Duodenal mucosa (tissue), 2 donors: ENCODE measurements around the gene CTXN1.
"Not testable (repeated sequence)": the region's sequence is repeated elsewhere in the genome, so short reads cannot be mapped to it uniquely, and the experiment has no call there.

Experiments used
- H3K27ac ChIP-seq: one replicate; pipeline ENCODE4 v1.7.0; 2013; ENCODE audit warnings: low read depth, low read length
- H3K27me3 ChIP-seq, 2 donors: one replicate each; pipeline ENCODE4 v1.7.0; 2013; ENCODE audit warnings: low read length in 2 of 2, control low read depth in 1 of 2; ENCODE audit not compliant: insufficient read depth in 2 of 2, control insufficient read depth in 1 of 2
- H3K36me3 ChIP-seq, 2 donors: one replicate each; pipeline ENCODE4 v1.7.0; 2013; ENCODE audit warnings: low read length in 2 of 2, control low read depth in 1 of 2; ENCODE audit not compliant: insufficient read depth in 2 of 2, control insufficient read depth in 1 of 2
- H3K4me1 ChIP-seq, 2 donors: one replicate each; pipeline ENCODE4 v1.7.0; 2013; ENCODE audit warnings: low read length in 2 of 2, control low read depth in 1 of 2; ENCODE audit not compliant: insufficient read depth in 2 of 2, control insufficient read depth in 1 of 2
- H3K4me3 ChIP-seq, 2 donors: one replicate each; pipeline ENCODE4 v1.7.0; 2013; ENCODE audit warnings: low read length in 2 of 2, low read depth in 1 of 2
- H3K9ac ChIP-seq, 2 donors: one replicate each; pipeline ENCODE4 v1.7.0; 2013; ENCODE audit warnings: low read length in 2 of 2, low read depth in 1 of 2
- H3K9me3 ChIP-seq, 2 donors: one replicate each; pipeline ENCODE4 v1.7.0; 2013; ENCODE audit warnings: low read length in 2 of 2, control low read depth in 1 of 2; ENCODE audit not compliant: control insufficient read depth in 1 of 2

CTXN1 gene

DNA sequence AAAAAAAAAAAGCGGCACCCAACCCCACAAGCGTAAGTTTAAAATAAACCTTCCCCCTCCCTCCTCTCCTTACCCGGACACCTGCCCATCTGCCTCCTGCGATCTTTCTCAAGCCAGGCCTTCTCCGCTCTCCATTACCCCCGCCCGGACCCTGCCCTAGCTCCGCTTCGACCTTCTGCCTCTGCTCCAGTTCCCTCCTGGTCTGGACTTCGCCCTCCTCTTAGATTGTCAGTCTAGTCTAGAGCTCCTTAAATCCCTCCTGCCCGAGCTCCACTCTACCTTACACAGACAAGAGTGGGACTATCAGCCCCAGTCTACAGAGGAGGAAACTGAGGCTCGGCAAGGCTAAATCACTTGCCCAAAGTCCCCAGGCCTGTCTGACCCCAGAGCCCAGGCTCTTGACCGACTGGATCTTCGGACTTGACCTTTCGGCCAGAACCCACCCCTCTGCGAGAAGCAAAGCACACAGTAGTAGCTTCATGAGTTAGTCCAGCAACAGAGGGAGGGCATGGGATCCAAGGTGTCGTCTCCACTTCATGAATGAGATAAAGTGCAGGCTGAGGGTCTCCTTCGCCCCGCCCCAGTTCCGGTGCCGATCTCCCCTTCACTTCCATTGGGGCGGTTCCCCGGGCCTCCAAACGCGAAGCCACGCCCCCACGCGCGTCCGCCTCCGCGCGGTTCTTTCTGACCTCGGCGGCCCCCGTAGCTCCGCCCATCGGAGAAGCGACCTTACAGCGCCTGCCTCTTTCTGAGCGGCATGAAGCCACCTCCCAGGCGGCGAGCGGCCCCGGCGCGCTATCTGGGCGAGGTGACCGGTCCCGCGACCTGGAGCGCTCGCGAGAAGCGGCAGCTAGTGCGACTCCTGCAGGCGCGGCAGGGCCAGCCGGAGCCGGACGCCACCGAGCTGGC, 6.1 kb downstream of the CTXN1 start, which contains the start of gene SNAPC2:
TSS of gene SNAPC2 (plus strand) at position 729 of the 909 bp plus-strand sequence. CDS start at position 758, 29 bp downstream.
- peak within 1 kb of the TSS; percentile 82 to 84 for H3K4me3 ChIP-seq
- H3K27ac ChIP-seq: peak within 1 kb of the TSS; percentile 83
- H3K36me3 ChIP-seq: peaks cover 9 to 11% of the 10 kb centered on the region in 2 donors
- H3K9ac ChIP-seq: peak within 1 kb of the TSS; percentile 65 to 76
- no peaks in the 10 kb centered on the region for H3K9me3 ChIP-seq
- peaks cover 27 to 42% of the 10 kb centered on the region in 2 donors for H3K4me1 ChIP-seq
- H3K27me3 ChIP-seq: peaks cover 25 to 27% of the 10 kb centered on the region in 2 donors

DNA sequence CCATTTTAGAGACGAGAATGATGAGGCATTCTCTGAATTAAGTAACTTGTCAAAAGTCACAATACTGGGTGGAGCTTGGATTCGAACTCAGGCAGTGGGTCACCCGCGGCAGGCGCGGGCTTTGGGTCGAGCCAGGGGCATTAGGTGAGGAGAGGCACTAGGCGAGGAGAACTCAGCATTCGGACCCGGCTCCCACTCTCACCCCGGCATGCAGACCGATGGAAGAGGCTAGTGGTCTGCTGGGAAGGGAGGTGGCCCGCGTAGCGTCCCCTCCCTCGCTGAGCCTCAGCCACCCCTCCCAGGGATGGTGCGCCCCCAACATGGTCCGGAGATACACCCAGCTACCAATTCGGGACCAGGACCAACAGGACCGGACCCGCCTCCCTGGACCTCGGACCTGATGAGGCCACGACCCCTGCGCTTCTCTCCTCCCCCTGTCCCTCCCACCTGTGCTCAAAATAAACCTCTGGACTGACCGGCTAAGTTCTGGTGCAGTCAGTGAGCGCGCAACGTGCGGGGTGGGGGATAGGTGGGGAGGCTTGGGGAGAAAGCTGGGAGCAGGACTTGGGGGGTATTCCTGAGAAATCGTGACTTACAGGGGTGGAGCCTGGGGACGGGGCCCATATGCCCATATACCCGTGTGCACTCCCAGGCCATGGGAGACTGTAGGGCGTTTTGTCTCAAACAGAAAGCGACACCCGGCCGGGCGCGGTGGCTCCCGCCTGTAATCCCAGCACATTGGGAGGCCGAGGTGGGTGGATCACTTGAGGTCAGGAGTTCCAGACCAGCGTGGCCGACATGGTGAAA, 7.1 kb downstream of the CTXN1 start:
- peaks cover 27 to 42% of the 10 kb centered on the region in 2 donors for H3K4me1 ChIP-seq
- peak overlapping the region; percentile 44 to 62 for H3K9ac ChIP-seq
- peak overlapping the region; percentile 66 to 75 for H3K4me3 ChIP-seq
- H3K9me3 ChIP-seq: no peaks in the 10 kb centered on the region
- H3K27me3 ChIP-seq: peaks cover 25 to 27% of the 10 kb centered on the region in 2 donors
- H3K36me3 ChIP-seq: peaks cover 9 to 11% of the 10 kb centered on the region in 2 donors
- H3K27ac ChIP-seq: no peak overlapping the region

DNA sequence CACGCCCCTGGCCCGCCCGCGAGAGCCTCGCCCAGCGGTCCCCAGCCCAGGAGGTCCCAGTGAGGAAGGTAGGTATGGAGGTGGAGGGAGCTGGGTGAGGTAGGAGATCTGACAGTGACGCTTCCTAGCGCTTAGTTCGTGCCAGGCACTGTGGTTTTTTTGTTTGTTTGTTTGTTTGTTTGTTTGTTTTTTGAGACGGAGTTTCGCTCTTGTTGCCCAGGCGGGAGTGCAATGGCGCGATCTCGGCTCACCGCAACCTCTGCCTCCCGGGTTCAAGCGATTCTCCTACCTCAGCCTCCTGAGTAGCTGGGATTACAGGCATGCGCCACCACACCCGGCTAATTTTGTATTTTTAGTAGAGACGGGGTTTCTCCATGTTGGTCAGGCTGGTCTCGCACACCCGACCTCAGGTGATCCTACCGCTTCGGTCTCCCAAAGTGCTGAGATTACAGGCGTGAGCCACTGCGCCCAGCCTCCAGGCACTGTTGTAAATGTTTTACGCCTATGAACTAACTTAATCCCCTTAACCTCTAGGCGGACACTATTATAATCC, 7.8 kb downstream of the CTXN1 start:
- not testable (repeated sequence) for H3K27ac ChIP-seq, H3K9ac ChIP-seq, H3K9me3 ChIP-seq
- peaks cover 27 to 42% of the 10 kb centered on the region in 2 donors for H3K4me1 ChIP-seq
- peak overlapping the region; percentile 66 to 75 for H3K4me3 ChIP-seq
- H3K36me3 ChIP-seq: peaks cover 9 to 11% of the 10 kb centered on the region in 2 donors
- H3K27me3 ChIP-seq: peaks cover 25 to 27% of the 10 kb centered on the region in 2 donors

DNA sequence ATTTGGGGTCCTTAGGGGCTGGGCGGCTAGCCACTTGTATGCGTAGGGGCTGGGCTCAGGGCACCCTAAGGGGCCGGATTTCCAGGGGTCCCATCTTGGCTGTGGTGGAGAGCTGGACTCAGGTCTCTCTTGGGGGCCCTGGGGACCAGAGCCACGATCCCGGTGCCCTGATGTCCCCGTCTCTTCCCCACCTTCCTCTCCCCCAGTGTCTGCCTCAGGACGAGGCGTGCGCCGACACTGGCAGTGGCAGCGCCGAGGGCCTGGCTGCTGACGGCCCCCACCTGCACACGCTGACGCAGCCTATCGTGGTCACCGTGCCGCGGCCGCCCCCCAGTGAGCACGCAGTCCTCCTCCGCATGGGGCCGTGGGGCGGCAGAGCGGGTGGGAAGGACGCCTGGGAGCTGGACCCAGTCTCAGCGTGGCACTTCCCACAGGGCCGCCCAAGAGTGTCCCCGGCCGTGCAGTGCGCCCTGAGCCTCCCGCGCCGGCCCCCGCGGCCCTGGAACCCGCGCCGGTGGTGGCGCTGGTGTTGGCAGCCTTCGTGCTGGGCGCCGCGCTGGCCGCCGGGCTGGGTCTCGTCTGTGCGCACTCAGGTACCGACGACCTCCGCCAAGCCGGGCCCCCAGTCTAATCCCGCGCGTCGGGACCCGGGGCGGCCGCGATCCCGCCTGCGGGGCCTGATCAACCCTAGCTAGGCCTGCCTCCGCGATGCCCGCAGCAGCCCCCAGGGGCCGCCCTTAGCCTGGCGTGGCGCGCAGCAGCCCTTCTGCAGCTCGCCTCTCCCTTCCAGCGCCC, 8.5 kb downstream of the CTXN1 start:
- Histone ChIP-seq H3K9me3 (no peaks in the 10 kb centered on the region), H3K27ac (no peak overlapping the region), H3K27me3 (peaks cover 25 to 27% of the 10 kb centered on the region in 2 donors), H3K36me3 (peaks cover 7 to 12% of the 10 kb centered on the region in 2 donors), H3K4me1 (peaks cover 27 to 42% of the 10 kb centered on the region in 2 donors), H3K9ac (peak overlapping the region in 1 of 2 donors; percentile 38), H3K4me3 (peak overlapping the region; percentile 15 to 50)

DNA sequence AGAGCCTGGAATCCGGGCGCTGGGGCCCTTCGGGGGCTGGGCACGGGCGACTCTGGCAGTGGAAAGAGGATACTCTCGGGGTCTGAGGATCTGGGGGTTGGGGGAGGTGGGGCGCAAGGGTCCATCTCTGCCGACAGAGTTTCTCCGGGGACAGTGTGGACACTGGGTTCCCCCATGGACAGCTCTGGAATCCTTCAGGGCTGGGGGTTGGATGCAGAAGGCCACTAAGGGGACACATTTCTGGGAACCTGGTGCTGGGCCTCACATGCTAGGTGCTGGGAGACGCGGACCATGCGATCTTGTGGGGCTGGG, 9.0 kb downstream of the CTXN1 start:
- no peaks in the 10 kb centered on the region for H3K9me3 ChIP-seq
- H3K27me3 ChIP-seq: peaks cover 25 to 27% of the 10 kb centered on the region in 2 donors
- H3K4me3 ChIP-seq: peak overlapping the region in 1 of 2 donors; percentile 50
- H3K4me1 ChIP-seq: peaks cover 27 to 38% of the 10 kb centered on the region in 2 donors
- H3K27ac ChIP-seq: no peak overlapping the region
- H3K36me3 ChIP-seq: peaks cover 2 to 11% of the 10 kb centered on the region in 2 donors
- H3K9ac ChIP-seq: no peak overlapping the region

DNA sequence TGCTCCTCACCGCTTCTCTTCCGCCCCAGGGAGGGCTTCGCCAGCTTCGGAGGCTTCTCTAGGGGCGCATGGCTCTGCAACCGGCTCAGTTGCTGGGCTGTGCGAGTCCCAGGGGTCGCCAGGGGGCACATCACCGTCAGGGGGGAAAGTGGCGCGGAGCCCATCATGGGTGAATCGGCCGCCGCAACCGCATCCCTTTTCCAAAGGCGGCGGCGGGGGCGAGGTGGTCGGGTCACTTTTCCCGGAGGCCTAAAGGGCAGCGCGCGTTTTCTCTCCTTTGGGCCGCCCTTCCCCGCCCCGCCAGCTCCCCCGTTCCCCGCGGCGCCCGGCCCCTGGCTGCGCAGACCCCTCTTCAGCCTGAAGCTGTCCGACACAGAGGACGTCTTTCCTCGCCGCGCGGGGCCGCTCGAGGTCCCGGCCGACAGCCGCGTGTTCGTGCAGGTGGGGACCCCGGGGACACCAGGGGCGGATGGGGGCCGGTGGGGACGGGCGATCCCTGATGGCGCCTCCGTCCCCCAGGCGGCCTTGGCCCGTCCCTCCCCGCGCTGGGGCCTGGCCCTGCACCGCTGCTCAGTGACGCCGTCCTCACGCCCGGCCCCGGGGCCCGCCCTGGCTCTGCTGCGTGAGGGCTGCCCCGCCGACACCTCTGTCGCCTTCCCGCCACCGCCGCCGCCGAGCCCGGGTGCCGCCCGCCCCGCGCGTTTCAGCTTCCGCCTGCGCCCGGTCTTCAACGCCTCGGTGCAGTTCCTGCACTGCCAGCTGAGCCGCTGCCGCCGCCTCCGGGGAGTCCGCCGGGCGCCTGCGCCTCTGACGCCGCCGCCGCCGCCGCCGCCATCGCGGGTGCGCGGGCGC, 9.6 kb downstream of the CTXN1 start:
- H3K27ac ChIP-seq: no peak overlapping the region
- H3K4me3 ChIP-seq: peak overlapping the region in 1 of 2 donors; percentile 8
- no peaks in the 10 kb centered on the region for H3K9me3 ChIP-seq
- H3K36me3 ChIP-seq: peaks cover 2 to 15% of the 10 kb centered on the region in 2 donors
- H3K4me1 ChIP-seq: peaks cover 21 to 32% of the 10 kb centered on the region in 2 donors
- no peak overlapping the region for H3K9ac ChIP-seq
- H3K27me3 ChIP-seq: peaks cover 25 to 27% of the 10 kb centered on the region in 2 donors

DNA sequence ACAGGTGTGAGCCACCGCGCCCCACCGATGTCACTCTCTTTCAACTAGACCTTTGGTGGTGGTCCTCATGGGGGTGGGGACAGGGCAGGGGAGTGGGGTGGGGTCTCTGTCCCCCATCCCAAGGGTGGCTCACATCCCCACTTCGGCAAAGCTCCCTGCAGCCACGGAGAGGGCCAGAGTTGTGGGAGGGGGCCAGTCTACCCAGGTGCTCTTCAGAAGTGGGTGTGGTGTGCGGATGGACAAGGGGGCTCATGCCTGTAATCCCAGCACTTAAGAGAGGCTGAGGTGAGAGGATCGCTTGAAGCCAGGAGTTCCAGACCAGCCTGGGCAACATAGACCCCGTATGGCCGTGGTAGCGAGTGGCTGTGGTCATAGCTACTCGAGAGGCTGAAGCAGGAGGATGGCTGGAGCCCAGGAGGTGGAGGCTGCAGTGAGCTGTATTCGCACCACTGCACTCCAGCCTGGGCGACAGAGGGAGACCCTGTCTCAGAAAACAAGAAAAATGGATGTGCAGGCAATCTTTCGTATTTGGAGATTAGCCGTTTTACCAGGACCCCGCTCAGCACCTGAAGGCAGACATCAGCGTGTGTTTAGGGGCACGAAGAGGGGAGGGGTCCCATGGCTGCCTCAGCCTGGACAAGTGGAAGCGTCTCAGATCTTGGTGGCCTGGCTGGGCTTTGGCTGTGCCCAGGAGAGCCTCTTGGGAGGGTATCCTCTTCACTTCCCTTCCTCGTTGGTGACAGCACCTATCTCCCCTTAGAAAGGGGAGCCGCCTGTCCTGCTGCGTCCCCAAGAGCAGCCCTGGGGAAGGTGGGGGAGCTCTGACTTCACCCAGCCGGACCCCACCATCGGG, 10.5 kb downstream of the CTXN1 start:
- H3K4me1 ChIP-seq: peaks cover 16 to 27% of the 10 kb centered on the region in 2 donors
- no peak overlapping the region for H3K9ac ChIP-seq
- peaks cover 8 to 23% of the 10 kb centered on the region in 2 donors for H3K36me3 ChIP-seq
- no peak overlapping the region for H3K27ac ChIP-seq
- no peaks in the 10 kb centered on the region for H3K9me3 ChIP-seq
- peaks cover 25 to 27% of the 10 kb centered on the region in 2 donors for H3K27me3 ChIP-seq
- no peak overlapping the region for H3K4me3 ChIP-seq

DNA sequence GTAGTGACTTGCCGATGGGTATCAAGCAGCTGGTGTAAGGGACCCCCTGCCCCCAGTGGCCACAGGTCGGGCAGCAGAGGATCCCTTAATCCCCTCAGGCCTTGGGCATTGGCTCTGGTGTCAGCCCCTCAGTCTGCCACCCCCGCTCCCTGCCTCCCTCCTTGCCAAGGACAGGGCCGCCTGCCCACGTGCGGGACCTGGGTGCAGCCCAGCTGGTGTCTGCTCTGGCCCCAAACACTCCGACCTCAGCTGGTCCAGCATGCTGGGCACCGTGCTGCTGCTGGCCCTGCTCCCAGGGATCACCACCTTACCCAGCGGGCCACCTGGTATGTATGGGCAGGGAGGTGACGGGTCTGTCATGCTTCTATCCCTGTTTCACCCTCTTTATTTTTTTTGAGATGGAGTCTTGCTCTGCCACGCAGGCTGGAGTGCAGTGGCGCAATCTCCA, 11.3 kb downstream of the CTXN1 start, which contains the start of gene TGFBR3L:
TSS of gene TGFBR3L (plus strand) at position 233 of the 448 bp plus-strand sequence.
- no peak within 1 kb of the TSS for H3K9ac ChIP-seq
- H3K4me3 ChIP-seq: no peak within 1 kb of the TSS
- peaks cover 9 to 31% of the 10 kb centered on the region in 2 donors for H3K36me3 ChIP-seq
- peaks cover 25 to 27% of the 10 kb centered on the region in 2 donors for H3K27me3 ChIP-seq
- no peaks in the 10 kb centered on the region for H3K9me3 ChIP-seq
- H3K4me1 ChIP-seq: peaks cover 13 to 24% of the 10 kb centered on the region in 2 donors
- no peak within 1 kb of the TSS for H3K27ac ChIP-seq
